HG03139 (cell line): ENCODE results near the gene CDA.
"Not testable (repeated sequence)": the region's sequence is repeated elsewhere in the genome, so short reads cannot be mapped to it uniquely, and the experiment has no call there.

Experiments used
- ATAC-seq: cut with Tn5 transposase; IDR thresholded peaks from one replicate; pipeline ENCODE4 v1.9.1; 2021; ENCODE audit not compliant: unreplicated experiment

CDA gene

DNA sequence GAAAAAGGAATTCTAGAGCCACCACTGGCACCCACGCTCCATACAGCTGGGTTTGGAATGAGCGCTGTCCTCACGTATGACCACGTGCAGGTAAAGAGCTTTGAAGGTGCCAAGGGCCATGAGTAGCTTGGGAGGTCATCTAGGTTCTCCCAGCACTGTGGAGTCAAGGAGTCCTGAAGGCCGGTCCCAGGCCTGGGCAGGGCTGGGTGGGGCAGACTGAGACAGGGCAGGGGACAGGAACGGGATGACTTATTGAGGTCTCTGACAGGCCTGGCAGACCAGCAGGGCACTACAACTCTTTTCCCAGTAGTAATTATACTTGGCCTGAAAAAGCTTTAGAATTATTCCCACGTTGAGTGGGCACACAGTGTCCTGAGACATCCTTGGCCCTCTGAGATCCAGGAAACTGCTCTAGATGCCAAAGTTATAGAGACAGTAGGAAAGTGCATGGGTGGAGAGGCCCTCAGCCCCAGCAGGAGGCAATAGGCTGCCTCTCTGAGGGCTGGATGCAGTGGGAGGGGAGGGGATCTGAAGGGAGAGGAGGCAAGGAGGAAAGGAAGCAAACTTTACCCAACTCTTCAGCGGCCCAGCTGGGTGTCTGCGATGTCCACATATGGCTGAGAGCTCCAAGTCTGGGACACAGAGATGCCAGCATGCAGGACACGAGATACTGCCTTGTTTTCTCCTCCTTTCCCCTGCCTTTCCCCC lies 1.8 kb upstream of the CDA start:
- ATAC-seq = no peak

DNA sequence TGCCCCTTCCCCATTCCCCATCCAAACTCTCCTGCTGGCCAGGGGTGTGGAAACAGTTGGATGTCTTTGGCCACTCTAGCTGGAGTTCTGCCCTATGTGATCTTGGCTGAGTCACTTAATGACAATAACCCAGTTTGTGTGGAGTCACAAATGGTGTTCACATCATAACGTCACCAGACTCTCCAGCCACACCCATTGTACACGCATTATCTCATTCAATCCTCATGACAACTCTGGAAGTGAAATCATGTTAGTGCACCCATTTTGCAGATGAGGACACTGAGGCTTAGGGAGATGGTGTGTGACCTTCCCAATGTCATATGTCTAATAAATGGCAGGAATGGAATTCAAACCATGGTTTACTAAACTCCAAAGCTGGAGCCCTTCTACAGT lies 1.2 kb upstream of the CDA start:
- ATAC-seq = no peak

DNA sequence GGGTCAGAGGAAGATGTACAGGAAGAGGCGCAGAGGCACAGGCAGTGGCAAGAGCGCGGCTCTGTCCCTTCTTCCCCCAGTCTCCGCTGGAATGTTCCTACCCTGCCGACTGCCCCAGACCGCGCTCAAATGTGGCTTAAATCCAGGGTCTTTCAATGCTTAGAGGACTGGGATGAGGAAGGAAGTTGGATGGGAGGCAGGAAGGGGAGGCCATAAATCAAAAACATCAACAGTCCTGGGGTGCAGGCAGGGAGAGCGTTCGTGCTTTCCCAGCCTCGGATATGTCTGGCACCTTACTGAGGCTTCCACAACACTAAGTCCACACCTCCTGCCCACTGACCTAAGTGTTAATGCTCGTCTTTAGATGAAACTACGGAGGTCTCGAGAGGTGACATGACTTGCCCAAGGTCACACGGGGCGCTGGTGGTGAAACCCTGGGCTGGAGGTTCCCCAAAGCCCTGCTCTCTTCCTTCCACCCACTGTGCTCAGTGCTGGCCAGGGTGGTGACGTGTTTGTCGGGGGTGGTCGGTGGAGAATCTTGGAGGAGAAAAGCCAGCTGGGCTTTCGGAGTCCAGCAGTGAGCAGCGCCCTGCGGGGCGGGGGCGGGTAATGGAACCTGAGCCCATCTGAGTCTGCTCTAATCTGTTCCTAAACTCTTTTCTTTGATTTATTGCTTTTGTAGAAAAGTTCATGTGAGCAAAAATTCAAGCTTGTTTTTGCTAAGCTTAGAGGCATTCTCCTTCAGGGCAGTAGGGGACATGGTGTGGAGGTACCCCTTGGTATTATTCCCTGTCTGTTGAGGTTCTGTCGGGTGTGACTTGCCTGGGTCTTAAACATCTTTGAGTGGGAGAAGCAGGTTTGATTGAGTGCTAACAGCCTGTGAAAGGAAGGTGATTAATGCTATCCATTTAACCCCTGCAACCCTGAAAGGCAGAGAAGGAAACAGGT lies 708 bp downstream of the CDA start:
- no peak for ATAC-seq

DNA sequence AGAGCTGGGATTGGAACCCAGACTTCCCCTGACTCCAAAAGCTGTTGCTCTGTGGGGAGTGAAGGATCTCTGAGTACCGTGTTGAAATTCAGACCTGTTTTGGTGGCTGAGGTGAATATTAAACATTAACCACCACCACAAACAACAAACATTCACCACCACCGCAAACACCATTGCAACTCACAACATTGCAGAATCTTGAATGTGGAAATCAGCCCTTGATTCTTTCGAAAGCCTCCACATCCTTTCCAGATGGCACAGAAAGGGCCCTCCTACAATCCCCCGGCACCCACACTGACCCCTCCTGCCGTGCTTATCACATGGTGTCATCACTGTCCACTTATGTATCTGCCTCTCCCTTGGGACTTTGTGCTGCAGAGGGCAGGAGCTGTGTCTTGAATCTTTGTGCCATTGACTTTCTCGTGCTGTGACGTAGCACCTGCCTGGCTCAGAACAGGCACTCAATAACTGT lies 1.4 kb downstream of the CDA start:
- ATAC-seq = no peak

DNA sequence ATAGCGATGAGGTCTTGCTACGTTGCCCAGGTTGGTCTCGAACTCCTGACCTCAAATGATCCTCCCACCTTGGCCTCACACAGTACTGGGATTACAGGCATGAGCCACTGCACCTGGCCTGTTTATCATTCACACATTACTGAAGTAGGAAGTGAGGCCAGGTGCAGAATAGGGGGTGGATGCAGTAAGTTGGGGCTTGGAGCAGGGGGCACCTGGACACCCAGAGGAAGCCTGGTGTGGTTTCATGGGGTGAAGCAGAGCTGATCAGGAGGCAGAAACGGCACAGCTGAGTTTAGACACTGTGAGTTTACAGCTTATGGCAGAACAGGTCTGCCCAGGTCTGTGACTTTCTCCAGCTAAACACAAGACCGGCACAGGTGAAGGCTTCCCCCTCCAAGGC lies 4.9 kb downstream of the CDA start:
- ATAC-seq = no peak

DNA sequence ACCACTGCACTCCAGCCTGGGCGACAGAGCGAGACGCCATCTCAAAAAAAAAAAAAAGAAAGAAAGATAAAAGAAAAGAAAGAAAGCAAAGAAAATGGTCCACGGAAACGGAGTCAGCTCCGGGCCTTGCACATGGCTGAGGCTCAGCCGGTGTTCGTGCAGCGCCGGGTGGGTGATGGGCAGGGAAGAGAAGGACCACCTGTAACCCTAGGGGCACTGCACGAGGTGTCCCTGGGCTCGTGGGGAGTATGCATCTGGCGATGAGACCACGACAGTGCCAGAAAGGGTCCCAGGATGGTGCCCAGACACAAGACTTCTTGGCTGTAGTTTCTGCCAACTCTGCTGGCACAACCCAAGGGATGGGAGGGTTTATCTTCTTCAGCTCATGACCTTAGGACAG lies 5.8 kb downstream of the CDA start:
- ATAC-seq = no peak

DNA sequence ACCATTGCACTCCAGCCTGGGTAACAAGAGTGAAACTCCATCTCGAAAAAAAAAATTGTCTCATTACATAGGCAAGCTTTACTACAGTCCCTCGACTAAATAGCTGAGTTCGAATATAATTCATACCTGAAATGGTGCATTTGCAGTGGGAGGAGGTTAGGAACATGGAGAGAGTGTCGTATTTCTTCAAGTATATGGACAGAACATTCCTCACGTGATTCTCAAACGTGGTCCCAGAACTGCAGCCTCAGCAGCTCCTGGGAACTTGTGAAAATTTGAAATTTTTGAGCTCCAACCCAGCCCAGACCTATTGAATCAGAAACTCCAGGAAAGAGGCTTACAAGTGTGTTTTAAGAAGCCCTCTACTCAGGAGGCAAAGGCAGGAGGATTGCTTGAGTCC lies 7.2 kb downstream of the CDA start:
- no peak for ATAC-seq

DNA sequence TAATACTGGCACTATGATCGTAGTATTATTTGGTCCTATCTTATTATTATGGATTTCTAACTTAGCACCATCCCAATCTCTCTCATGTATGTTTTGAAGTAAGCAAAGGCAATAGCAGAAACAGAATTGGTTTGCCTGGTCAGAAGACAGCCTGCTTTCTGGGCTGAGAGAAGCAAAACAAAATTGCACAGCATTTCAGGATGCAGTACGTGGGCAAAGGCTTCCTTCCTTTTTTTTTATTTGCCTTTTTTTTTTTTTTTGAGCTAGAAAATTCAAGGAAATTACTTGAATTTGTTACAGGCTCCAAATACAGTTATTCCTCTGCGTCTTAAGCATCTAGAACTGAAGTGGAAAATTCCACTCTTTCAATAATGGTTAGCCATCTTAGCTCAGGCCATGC lies 8.8 kb downstream of the CDA start:
- no peak for ATAC-seq

DNA sequence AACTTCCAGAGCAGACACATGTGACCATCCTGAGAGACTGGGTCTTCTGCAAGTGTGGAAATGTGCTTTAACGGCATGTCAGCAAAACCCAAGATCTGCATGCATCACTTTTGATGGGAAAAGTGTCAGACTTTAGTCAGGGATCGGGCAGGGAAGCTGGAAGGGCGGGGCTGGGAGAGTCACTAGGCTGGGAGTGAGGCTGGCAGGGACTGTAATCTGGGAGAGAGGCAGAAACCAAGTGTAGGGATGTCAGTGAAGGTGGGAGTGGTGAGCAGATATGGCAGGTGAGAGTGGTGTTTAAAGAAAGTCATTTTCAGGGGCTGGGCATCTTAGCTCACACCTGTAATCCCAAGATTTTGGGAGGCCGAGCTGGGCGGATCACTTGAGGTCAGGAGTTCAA lies 11.3 kb downstream of the CDA start:
- ATAC-seq = no peak

DNA sequence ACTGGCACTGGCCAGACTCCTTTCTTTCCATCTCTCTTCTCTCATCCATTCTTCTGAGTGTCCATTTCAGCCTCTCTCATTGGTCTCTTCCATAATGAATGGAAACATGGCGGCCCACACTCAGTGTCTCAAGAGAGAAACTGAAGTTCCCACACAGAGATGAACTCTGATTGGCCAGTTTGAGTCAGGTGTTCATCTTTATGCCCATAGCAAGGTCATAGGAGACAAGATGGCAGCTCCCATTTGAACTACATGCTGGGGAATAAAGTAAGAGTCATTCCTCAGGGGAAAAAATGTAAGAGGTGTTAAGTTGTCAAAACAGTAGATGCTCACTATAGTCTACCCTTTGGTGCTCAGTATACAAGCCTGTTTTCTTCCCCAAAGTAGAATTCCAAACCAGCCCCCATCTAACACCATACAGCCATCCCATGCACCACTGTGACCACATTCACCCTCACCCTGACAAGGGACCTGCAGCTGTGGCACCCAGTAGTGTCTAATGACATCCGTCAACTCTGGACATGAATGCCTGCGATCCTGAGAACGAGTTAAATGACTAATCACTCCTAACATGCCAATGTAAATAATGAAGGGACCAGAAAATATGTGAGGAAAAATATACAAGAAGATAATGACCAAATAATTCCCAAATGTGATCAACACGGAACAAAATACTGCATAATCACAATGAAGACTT lies 12.4 kb downstream of the CDA start:
- no peak for ATAC-seq

DNA sequence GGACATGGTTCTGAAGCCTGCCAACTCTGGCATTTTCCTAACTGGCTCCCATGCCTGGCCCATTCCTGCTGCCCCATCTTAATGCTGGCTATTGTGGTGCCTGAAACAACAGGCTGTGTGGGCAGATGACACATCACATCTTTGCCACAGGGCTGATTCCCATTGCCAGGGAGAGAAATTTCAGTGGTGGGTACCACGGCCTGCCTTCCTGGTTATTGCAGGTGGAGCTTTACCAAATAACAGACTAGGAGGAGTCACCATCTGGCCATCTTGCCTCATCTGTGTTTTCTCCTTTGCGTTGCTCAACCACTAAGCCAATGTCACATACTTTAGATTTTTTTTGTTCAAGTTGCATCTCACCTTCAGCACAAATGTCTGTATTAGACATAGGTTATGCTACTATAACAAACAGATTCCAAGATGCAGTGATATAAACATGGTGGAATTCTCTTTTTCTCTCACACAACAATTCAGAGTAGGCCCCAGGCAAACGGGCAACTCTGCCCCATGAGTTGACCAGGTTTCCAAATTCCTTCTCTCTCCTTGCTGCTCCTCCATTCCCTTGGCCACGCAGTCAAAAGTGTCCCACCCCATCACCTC lies 14.1 kb downstream of the CDA start:
- no peak for ATAC-seq

DNA sequence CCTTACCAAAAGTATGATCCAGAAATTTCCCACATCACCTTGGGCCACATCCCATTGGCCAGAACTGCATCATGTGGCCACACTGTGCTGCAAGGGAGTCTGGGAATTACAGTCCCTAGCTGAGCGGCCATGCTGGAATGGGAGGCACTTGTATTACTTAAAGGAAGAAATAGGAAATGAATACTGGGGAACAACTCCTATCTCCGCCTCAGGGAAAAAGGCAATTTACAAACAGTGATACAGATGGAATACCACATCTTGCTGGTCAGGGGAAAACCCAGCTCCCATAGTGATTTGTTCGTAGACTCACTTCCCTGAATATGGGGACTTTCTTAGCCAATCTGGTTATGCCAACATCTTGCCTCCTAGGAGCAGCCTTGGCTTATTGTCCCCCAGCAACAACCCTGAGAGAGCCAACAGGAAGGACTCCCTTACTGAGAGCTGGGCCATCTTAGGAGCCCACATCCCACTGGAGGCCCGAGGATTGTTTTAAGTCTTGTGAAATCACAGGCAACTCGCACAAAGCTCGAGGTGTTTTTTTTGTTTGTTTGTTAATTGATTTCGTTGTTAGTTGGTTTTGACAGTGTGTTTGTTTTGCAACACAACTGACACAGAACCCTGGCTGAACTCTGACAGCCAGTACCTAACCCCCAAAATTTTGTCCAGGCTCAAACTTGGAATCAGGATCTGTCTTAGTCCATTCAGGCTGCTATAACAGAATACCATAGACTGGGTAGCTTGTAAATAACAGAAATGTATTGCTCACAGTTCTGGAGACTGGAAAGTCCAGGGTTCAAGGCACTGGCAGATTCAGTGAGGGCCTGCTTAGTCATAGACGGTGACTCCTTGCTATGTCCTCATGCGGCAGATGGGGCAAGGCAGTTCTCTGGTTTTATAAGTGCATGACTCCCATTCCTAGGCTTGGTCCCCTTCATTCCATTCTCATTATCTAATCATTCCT lies 14.9 kb downstream of the CDA start:
- ATAC-seq = no peak

DNA sequence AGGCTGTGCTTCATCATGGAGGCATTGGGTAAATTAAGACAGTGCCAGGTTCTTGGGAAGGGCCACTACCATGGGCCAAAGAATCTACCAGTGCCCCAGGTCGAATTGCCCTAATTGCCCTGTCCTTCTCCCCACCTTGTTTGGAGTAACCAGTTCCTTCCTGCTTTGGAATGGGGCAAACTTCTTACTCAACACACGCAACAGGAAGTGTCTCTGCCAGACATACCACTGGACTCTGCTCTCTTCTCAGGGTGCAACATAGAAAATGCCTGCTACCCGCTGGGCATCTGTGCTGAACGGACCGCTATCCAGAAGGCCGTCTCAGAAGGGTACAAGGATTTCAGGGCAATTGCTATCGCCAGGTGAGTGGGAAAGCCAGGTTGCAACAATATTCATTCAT lies 15.8 kb downstream of the CDA start:
- ATAC-seq = no peak

DNA sequence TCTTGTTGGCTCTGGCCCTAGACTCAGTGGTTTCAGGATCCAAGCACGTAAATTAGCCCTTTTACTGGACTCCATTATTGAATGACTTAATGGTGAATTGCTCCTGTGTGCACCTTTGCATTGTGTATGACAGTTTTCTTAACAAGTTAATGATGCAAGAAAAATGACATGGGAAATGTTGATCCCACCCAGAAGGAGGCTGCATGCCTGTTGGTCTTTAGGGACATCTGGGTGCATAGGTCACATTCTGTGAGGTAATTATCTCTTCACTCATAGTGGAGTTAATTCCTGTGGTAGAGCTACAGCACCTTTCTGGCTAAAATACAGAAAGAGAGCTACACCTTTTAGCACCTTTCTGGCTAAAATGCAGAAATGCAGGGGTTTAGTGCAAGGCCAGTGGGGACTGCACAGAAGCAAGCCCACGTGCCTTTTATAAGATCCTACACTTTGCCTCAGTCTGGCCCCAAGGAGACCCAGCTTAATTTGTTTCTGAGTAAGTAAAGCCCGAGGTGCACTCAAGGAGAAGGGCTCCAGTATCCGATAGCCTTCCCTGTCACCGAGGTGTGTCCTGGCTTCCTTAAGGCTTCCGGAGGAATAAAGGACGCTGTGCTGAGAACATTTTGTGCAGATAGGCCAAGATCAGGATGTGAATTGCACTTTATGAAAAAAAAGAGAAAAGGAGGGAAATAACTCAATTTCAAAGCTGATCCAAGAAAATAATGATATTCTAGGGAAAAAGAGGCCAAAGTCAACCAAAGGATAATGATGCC lies 18.1 kb downstream of the CDA start:
- ATAC-seq = not testable (repeated sequence)

DNA sequence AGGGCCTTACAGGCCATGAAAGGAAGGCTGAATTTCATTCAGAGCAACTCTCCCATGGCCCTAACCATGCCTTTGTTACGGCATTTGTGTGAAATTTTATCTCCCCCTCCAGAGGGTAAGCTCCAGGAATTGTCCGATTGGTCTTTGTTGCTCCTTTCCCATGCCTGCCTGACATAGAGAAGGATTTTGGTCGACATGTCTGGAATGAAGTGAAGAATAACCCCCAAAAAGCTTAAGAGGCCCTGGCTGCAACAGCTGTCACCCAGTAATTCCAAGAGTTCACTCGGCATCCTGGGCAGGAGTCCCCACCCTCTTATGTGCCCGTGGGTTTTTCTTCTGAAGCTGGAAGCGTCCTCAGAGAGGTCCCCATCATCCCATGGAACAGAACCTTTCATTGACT lies 20.6 kb downstream of the CDA start:
- ATAC-seq = no peak

DNA sequence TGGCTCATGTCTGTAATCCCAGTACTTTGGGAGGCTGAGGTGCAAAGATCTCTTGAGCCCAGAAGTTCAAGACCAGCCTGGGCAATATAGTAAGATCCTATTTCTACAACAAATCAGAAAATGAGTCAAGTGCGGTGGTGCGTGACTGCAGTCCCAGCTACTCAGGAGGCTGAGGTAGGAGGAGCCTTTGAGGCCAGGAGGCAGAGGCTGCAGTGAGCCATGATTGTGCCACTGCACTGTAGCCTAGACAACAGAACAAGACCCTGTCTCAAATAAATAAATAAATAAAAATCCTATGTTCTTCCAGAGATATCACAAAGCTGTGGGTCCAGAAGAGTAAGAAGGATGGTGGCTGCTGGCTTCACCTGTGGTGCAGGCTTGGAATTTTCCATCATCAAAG lies 22.1 kb downstream of the CDA start:
- no peak for ATAC-seq

DNA sequence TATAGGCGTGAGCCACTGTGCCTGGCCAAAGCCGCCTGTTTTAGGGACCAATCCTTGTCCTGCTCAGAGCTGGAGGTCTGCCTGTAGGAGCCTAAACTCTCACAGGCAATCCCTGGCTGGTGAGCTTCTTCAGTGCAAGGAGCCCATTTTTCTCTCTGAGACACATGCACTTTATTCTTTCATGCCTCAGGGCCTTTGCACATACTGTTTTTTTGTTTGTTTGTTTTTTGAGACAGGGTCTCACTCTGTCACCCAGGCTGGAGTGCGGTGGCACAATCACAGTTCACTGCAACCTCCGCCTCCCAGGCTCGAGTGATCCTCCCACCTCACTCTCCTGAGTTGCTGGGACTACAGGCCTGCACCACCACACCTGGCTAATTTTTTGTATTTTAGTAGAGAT lies 22.8 kb downstream of the CDA start:
- no peak for ATAC-seq

DNA sequence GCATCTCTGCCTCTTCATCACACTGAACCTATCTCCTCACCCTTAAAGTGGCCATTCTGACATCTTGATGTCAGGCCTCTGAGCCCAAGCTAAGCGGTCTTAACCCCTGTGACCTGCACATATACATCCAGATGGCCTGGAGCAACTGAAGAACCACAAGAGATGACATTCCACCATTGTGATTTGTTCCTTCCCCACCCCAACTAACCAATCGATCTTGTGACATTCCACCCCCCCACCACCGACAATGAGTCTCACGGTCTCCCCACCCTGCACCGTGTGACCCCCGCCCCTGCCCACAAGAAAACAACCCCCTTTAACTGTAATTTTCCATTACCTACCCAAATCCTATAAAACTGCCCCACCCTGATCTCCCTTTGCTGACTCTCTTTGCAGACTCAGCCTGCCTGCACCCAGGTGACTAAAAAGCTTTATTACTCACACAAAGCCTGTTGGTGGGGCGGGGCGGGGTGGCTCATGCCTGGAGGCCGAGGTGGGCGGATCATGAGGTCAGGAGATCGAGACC lies 23.4 kb downstream of the CDA start:
- no peak for ATAC-seq

DNA sequence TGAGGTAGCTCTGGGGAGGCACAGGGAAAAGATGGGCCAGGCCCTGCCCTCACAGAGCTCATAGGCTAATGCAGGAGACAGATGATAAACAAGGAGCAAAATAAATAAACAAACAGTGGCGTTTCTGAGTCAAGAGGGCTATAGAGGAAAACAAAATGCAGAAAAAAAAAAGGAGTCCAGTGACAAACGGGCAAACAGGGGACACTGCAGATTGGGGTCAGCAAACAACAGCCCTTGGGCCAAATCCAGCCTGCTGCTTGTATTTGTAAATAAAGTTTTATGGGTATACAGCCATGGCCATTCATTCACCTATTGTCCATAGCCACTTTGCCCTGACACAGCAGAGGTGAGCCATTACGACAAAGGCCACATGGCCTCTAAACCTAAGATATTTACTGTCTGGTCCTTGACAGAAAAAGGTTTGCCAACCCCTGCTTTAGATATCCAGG lies 25.3 kb downstream of the CDA start:
- no peak for ATAC-seq
